Esophagus muscularis mucosa (tissue), 3 donors: Measurements from ENCODE around the gene ZNF77.

Source experiments
- POLR2A ChIP-seq: fragments of 450-650 bp; IDR thresholded peaks from one replicate; pipeline ENCODE4 v1.6.1; 2017; ENCODE audit warnings: antibody characterized with exemption, moderate library complexity, mild to moderate bottlenecking, low read depth
- POLR2AphosphoS5 ChIP-seq, 2 donors: sonication (generic); formaldehyde crosslinking; IDR thresholded peaks; one replicate each; pipeline ENCODE4 v1.6.1; 2017; ENCODE audit warnings: antibody characterized with exemption in 2 of 2
- TF ChIP-seq, protein P1 (sequence below), 3 experiments: fragments of 200-600 bp in 2 of 3; fragments of 450-650 bp in 1 of 3; sonication (generic) in 2 of 3; IDR thresholded peaks; one replicate each; pipeline ENCODE4 v1.5.1; 2017 to 2019; ENCODE audit warnings: antibody characterized with exemption in 3 of 3, mild to moderate bottlenecking in 2 of 3, moderate library complexity in 1 of 3

GRCh38 chr19:2983351-2984214 lies 38.8 kb upstream of the ZNF77 start:
- TF ChIP-seq POLR2A (no peak), POLR2AphosphoS5 (IDR thresholded peaks at IDR 0.05) (peak; percentile 48 to 60)
- TF ChIP-seq, protein P1, sequence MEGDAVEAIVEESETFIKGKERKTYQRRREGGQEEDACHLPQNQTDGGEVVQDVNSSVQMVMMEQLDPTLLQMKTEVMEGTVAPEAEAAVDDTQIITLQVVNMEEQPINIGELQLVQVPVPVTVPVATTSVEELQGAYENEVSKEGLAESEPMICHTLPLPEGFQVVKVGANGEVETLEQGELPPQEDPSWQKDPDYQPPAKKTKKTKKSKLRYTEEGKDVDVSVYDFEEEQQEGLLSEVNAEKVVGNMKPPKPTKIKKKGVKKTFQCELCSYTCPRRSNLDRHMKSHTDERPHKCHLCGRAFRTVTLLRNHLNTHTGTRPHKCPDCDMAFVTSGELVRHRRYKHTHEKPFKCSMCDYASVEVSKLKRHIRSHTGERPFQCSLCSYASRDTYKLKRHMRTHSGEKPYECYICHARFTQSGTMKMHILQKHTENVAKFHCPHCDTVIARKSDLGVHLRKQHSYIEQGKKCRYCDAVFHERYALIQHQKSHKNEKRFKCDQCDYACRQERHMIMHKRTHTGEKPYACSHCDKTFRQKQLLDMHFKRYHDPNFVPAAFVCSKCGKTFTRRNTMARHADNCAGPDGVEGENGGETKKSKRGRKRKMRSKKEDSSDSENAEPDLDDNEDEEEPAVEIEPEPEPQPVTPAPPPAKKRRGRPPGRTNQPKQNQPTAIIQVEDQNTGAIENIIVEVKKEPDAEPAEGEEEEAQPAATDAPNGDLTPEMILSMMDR (IDR thresholded peaks at IDR 0.05) = no peak
